ENCODE data around the gene GDF15. TPM values are rescaled to one million over a fixed set of nuclear protein-coding genes. Genes with fewer than 3 reads are reported as not detected.
A peak's percentile ranks its signal among the peaks of the same experiment; 100 is the strongest.

The GDF15 gene
- total RNA-seq, 1 experiment from 2014 or later = 425 TPM

- RAD21 ChIA-PET (ENCODE audit: low non-redundant PET in 1 of 2, low total read pairs in 2 of 2, uncharacterized antibody in 2 of 2, unreplicated experiment in 2 of 2) = interaction anchor here in 1 of 2 experiments (1.7 kb wide), 1 partner anchor 60 kb away, joined by 4 read pairs; no protein-coding TSS in a partner anchor
- H2AFZ ChIP-seq (ENCODE audit: low read depth, low read length, poor library complexity, severe bottlenecking) = no peak overlapping the region
- CTCF ChIA-PET = interaction anchor here (0.8 to 2.0 kb wide), 4 partner anchors 30 to 89 kb away, joined by 3 to 18 read pairs (median 6); no protein-coding TSS in a partner anchor
Observed at GRCh38 chr19:18350490-18350889, 35.5 kb upstream of the GDF15 start.

GRCh38 chr19:18351544-18351943 lies 34.4 kb upstream of the GDF15 start:
- no peak for ATAC-seq
- Histone ChIP-seq H3K9ac (ENCODE audit: low read length) (no peak overlapping the region), H3K9me3 (ENCODE audit: control insufficient read depth in 1 of 2, insufficient read depth in 1 of 2, low read depth in 1 of 2, low read length in 2 of 2) (no peaks in the 10 kb centered on the region), H3K4me2 (ENCODE audit: low read length) (no peak overlapping the region), H3K27ac (ENCODE audit: low read depth, low read length) (no peak overlapping the region), H3K36me3 (ENCODE audit: control insufficient read depth in 1 of 2, insufficient read depth in 2 of 2, low read length in 2 of 2) (no peaks in the 10 kb centered on the region; a peak in 1 of 4 replicates), H4K20me1 (ENCODE audit: insufficient read depth) (no peaks in the 10 kb centered on the region), H3K27me3 (ENCODE audit: insufficient read depth, low read length) (no peaks in the 10 kb centered on the region), H2AFZ (ENCODE audit: low read depth, low read length, poor library complexity, severe bottlenecking) (no peak overlapping the region), H3K4me3 (replicated peaks in 1 of 2; ENCODE audit: low read depth in 1 of 2, low read length in 2 of 2) (no peak overlapping the region), H3K79me2 (ENCODE audit: insufficient read depth, low read length) (no peaks in the 10 kb centered on the region), H3K4me1 (ENCODE audit: control insufficient read depth in 1 of 2, insufficient read depth in 2 of 2, low read length in 2 of 2) (peaks cover 18 to 19% of the 10 kb centered on the region in 2 experiments; a peak in 3 of 4 replicates), H3K9me2 (ENCODE audit: insufficient read depth) (no peaks in the 10 kb centered on the region)
- intact Hi-C loops (cut with micrococcal nuclease) = no loop called here
- POLR2A ChIA-PET = interaction anchor here (0.7 kb wide), 1 partner anchor 300 kb away, joined by 5 read pairs; no protein-coding TSS in a partner anchor
- BruUV-seq (replicated peaks) = no TSS peak
- RAD21 ChIA-PET (ENCODE audit: low non-redundant PET in 1 of 2, low total read pairs in 2 of 2, uncharacterized antibody in 2 of 2, unreplicated experiment in 2 of 2) = interaction anchor here in 1 of 2 experiments (0.7 kb wide), 1 partner anchor 12 kb away, joined by 4 read pairs; no protein-coding TSS in a partner anchor
- no peak for DNase-seq (ENCODE audit: low read depth, low spot score)
- CTCF ChIA-PET = no interaction called here
- TF ChIP-seq YY1 (IDR thresholded peaks at IDR 0.05; ENCODE audit: extremely low read depth, insufficient replicate concordance, low read depth, low read length) (no peak), POLR2AphosphoS5 (IDR thresholded peaks at IDR 0.05; ENCODE audit: low read depth, low read length) (no peak), EZH2phosphoT487 (IDR thresholded peaks at IDR 0.05; ENCODE audit: borderline replicate concordance) (no peak), ZNF274 (IDR thresholded peaks at IDR 0.05; ENCODE audit: low read depth, low read length) (no peak), CTCF (IDR thresholded peaks at IDR 0.05 in 2 of 3, conservative IDR thresholded peaks at IDR 0.05 in 1 of 3; ENCODE audit: borderline replicate concordance in 1 of 3, insufficient read depth in 1 of 3, low read depth in 2 of 3, low read length in 2 of 3) (no peak), ELF1 (IDR thresholded peaks at IDR 0.05; ENCODE audit: borderline replicate concordance, low read depth) (no peak), FOSL1 (IDR thresholded peaks at IDR 0.05; ENCODE audit: low read depth) (no peak), JUND (IDR thresholded peaks at IDR 0.05) (no peak), POLR2A (IDR thresholded peaks at IDR 0.05; ENCODE audit: borderline replicate concordance, extremely low read depth, insufficient read depth, insufficient read length) (no peak), ATF3 (IDR thresholded peaks at IDR 0.05) (no peak)

More at GRCh38 chr19:18350490-18350889, 35.5 kb upstream of the GDF15 start:
- Histone ChIP-seq H3K4me2 (ENCODE audit: low read length) (no peak overlapping the region), H4K20me1 (ENCODE audit: insufficient read depth) (no peaks in the 10 kb centered on the region), H3K27me3 (ENCODE audit: insufficient read depth, low read length) (no peaks in the 10 kb centered on the region), H3K4me3 (replicated peaks in 1 of 2; ENCODE audit: low read depth in 1 of 2, low read length in 2 of 2) (no peak overlapping the region), H3K27ac (ENCODE audit: low read depth, low read length) (no peak overlapping the region), H3K36me3 (ENCODE audit: control insufficient read depth in 1 of 2, insufficient read depth in 2 of 2, low read length in 2 of 2) (no peaks in the 10 kb centered on the region), H3K79me2 (ENCODE audit: insufficient read depth, low read length) (no peaks in the 10 kb centered on the region), H3K9me3 (ENCODE audit: control insufficient read depth in 1 of 2, insufficient read depth in 1 of 2, low read depth in 1 of 2, low read length in 2 of 2) (no peaks in the 10 kb centered on the region), H3K4me1 (ENCODE audit: control insufficient read depth in 1 of 2, insufficient read depth in 2 of 2, low read length in 2 of 2) (peaks cover 22 to 29% of the 10 kb centered on the region in 2 experiments), H3K9ac (ENCODE audit: low read length) (no peak overlapping the region), H3K9me2 (ENCODE audit: insufficient read depth) (no peaks in the 10 kb centered on the region)
- intact Hi-C loops (cut with micrococcal nuclease) = no loop called here
- BruUV-seq (replicated peaks) = TSS peak; percentile 49
- DNase-seq (ENCODE audit: low read depth, low spot score) (no peak), ATAC-seq (no peak)
- POLR2A ChIA-PET = interaction anchor here (0.8 to 1.9 kb wide), 3 partner anchors 36 to 39 kb away, joined by 3 to 13 read pairs (median 3); partner anchors contain the start of gene GDF15
- TF ChIP-seq POLR2AphosphoS5 (IDR thresholded peaks at IDR 0.05; ENCODE audit: low read depth, low read length) = no peak
- TF ChIP-seq FOSL1 (IDR thresholded peaks at IDR 0.05; ENCODE audit: low read depth) = no peak
- TF ChIP-seq CTCF (IDR thresholded peaks at IDR 0.05 in 2 of 3, conservative IDR thresholded peaks at IDR 0.05 in 1 of 3; ENCODE audit: borderline replicate concordance in 1 of 3, insufficient read depth in 1 of 3, low read depth in 2 of 3, low read length in 2 of 3) = no peak

Measured in HCT116 (cell line).